Measurements from ENCODE around the gene DHRS4.
"Not testable (repeated sequence)": the region's sequence is repeated elsewhere in the genome, so short reads cannot be mapped to it uniquely, and the experiment has no call there.

Gene DHRS4

DNA sequence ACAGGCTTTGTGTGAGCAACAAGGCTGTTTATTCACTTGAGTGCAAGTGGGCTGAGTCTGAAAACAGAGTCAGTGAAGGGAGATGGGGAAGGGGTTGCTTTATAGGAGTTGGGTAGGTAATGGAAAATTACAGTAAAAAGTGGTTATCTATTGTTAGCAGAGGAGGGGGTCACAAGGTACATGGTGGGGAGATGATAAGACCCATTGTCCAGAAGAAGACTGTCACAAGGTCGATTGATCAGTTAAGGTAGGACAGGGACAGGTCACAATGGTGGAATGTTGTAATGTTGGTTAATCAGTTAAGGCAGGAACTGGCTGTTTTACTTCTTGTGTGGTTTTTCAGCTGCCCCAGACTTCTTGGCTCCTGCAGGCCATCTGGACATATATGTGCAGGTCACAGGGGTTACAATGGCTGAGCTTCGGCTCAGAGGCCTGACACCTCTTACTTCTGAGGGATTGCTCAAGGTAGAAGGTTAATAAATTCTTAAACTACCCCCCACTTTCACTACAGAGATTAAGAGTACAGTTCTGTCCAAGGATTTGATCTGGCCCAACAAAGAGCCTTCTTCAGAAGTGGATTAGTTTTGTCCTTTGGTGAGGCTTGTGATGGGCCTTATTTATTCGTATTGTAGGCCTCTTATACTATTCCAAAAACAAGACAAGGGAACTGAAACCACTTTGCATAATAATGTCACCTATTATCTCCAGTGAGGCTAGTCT lies 13.8 kb upstream of the DHRS4 start:
- no peak for DNase-seq (ENCODE audit: low read depth, low spot score)
- H3K27ac ChIP-seq = no peak overlapping the region

DNA sequence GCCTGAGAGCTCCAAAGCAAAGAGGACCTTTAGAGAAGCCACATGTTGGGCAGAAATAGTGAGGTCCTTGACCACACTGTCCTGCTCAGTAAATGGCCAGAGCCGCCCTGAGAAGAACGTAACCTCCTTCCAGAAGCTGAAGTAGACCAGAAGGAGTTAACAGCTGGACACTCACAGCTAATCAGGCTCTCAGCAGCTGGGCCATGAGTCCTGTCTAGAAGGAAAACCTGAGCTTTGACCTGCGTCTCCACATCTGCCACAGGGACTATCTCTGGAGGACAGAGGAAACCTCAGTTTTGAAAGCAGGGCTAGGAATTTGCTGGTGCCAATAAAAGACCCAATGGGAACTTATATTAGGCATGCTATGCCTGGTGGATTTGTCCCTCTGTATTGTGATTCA lies 12.3 kb upstream of the DHRS4 start:
- H3K27ac ChIP-seq = no peak overlapping the region
- no peak for DNase-seq (ENCODE audit: low read depth, low spot score)

- DNase-seq (ENCODE audit: low read depth, low spot score) = no peak
- no peak overlapping the region for H3K27ac ChIP-seq
Observed at GRCh38 chr14:23941669-23942068, 11.9 kb upstream of the DHRS4 start.

- no peak for DNase-seq (ENCODE audit: low read depth, low spot score)
- no peak overlapping the region for H3K27ac ChIP-seq
Observed at GRCh38 chr14:23942587-23942986, 11.0 kb upstream of the DHRS4 start.

GRCh38 chr14:23949069-23949468 lies 4.5 kb upstream of the DHRS4 start:
- not testable (repeated sequence) for DNase-seq (ENCODE audit: low read depth, low spot score); H3K27ac ChIP-seq

- DNase-seq (ENCODE audit: low read depth, low spot score) = no peak
- H3K27ac ChIP-seq = no peak overlapping the region
Observed at GRCh38 chr14:23950411-23951135, 3.0 kb upstream of the DHRS4 start.

- H3K27ac ChIP-seq; DNase-seq (ENCODE audit: low read depth, low spot score): not testable (repeated sequence)
Observed at GRCh38 chr14:23951136-23951466, 2.5 kb upstream of the DHRS4 start.

DNA sequence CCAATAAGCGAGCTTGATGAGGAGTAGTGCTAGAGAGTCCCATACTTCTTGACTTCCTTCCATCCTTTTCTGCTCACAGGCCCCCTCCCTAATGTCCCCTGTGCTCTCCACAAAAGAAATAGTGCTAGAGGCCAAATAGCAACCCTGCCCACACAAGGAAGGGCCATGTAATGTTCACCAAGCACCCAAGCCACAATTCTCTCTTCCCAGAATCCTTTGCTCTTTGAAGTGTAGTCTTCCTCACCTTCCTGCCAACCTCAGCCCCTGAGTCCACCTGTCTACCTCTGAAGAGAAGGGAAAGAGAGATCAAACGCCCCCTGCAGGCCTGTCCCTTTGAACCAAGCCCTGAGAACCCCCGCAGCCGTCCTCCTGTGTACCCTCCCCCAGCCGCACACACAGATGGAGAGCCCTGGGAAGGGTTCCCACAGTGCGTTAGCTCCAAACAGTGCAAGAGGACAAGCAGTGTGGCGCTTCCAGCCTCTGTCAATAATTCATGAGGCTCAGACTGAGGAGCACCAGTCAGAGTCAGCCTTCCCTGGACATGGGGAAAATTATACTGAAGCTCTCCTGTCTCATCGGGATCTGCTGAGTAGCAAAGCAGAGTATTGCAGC lies 1.9 kb upstream of the DHRS4 start:
- H3K27ac ChIP-seq = no peak overlapping the region
- DNase-seq (ENCODE audit: low read depth, low spot score) = no peak

- not testable (repeated sequence) for DNase-seq (ENCODE audit: low read depth, low spot score)
Observed at GRCh38 chr14:23953116-23953463, 480 bp upstream of the DHRS4 start.

GRCh38 chr14:23954279-23954614 lies 677 bp downstream of the DHRS4 start:
- not testable (repeated sequence) for DNase-seq (ENCODE audit: low read depth, low spot score)
- peak overlapping the region; percentile 59 for H3K27ac ChIP-seq

More at GRCh38 chr14:23953116-23953463, 480 bp upstream of the DHRS4 start:
- peak overlapping the region; percentile 59 for H3K27ac ChIP-seq

DNA sequence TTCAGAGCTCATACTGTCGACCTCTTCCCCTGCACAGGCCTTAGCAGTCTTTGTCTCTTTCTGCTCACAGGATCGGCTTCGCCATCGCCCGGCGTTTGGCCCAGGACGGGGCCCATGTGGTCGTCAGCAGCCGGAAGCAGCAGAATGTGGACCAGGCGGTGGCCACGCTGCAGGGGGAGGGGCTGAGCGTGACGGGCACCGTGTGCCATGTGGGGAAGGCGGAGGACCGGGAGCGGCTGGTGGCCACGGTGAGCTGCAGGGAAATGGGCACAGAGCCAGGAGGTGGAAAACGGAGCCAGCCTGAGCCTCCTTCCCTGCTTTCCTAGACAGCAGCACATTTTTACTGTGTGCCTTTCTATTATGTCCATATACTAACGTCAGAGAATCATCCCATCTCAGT lies 1.4 kb downstream of the DHRS4 start:
- DNase-seq (ENCODE audit: low read depth, low spot score); H3K27ac ChIP-seq: not testable (repeated sequence)

- DNase-seq (ENCODE audit: low read depth, low spot score); H3K27ac ChIP-seq: not testable (repeated sequence)
Observed at GRCh38 chr14:23955811-23956210, 2.2 kb downstream of the DHRS4 start.

GRCh38 chr14:23957913-23958569 lies 4.5 kb downstream of the DHRS4 start:
- DNase-seq (ENCODE audit: low read depth, low spot score); H3K27ac ChIP-seq: not testable (repeated sequence)

DNA sequence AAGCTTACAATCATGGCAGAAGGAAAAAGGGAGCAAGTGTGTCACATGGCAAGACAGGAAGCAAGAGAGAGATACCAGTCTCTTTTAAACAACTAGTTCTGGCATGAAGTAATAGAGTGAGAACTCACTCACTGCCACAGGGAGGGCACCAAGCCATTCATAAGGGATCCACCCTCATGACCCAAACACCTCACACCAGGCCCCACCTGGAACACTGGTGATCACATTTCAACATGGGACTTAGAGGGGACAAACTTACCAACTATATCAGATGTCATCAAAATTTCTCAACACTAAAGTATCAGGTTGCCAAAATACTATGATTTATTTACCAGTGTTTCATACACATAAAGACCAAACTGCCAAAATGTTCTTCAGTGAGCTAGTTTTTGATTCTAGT lies 7.3 kb downstream of the DHRS4 start:
- H3K27ac ChIP-seq; DNase-seq (ENCODE audit: low read depth, low spot score): not testable (repeated sequence)

DNA sequence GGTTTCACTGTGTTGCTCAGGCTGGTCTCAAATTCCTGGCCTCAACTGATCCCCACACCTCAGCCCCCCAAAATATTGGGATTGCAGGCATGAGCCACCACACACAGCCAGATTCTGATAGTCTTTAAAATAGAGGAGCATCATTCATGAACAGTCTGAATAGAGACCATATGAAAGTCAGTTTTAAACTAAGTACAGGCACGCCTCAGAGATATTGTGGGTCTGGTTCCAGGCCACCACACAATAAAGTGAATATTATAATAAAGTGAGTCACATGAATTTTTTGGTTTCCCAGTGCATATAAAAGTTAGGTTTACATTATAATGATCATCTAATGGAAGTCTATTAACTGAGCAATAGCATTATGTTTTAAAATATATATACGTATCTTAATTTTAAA lies 8.1 kb downstream of the DHRS4 start:
- H3K27ac ChIP-seq; DNase-seq (ENCODE audit: low read depth, low spot score): not testable (repeated sequence)

DNA sequence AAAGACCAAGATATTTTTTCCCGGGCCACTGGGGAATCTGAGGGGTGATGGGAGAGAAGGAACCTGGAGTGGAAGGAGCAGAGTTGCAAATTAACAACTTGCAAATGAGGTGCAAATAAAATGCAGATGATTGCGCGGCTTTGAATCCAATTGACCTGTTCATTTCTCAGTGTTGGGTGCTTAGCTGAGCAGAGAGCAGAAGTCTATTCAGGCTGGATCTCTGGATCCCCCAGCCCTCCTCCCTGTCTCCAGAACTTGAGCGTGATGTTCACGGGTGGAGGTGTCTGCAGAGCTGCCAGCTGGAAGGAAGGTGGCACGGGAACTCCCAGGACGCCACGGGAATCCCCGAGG lies 15.5 kb downstream of the DHRS4 start:
- not testable (repeated sequence) for H3K27ac ChIP-seq; DNase-seq (ENCODE audit: low read depth, low spot score)

GRCh38 chr14:23969481-23970282 lies 16.1 kb downstream of the DHRS4 start:
- not testable (repeated sequence) for H3K27ac ChIP-seq; DNase-seq (ENCODE audit: low read depth, low spot score)

GRCh38 chr14:23970283-23970659 lies 16.7 kb downstream of the DHRS4 start:
- not testable (repeated sequence) for H3K27ac ChIP-seq; DNase-seq (ENCODE audit: low read depth, low spot score)

DNA sequence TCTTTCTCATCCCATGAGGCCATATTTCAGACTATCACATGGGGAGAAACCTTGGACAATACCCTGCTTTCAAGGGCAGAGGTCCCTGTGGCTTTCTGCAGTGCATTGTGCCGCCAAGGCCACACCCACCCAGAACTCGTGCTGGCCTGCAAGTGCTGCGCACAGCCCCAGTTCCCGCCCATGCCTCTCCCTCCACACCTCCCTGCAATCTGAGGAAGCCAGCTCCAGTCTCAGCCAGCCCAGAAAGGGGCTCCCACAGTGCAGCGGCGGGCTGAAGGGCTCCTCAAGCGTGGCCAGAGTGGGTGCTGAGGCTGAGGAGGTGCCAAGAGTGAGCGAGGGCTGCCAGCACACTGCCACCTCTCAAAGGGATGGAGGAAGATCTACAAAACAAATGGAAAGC lies 19.6 kb downstream of the DHRS4 start:
- not testable (repeated sequence) for DNase-seq (ENCODE audit: low read depth, low spot score); H3K27ac ChIP-seq

DNA sequence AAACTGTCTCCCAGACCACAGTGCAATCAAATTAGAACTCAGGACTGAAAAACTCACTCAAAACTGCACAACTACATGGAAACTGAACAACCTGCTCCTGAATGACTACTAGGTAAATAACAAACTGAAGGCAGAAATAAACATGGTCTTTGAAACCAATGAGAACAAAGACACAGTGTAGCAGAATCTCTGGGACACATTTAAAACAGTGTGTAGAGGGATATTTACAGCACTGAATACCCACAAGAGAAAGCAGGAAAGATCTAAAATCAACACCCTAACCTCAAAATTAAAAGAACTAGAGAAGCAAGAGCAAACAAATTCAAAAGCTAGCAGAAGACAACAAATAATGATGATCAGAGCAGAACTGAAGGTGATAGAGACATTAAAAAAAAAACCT lies 20.5 kb downstream of the DHRS4 start:
- not testable (repeated sequence) for H3K27ac ChIP-seq; DNase-seq (ENCODE audit: low read depth, low spot score)

Measured in epithelial cell of prostate (primary cell).